ENCODE data around the gene TMEM176B. TPM values are rescaled to one million over a fixed set of nuclear protein-coding genes. Genes with fewer than 3 reads are reported as not detected.

TMEM176B gene
- not detected in 2 replicates for total RNA-seq

DNA sequence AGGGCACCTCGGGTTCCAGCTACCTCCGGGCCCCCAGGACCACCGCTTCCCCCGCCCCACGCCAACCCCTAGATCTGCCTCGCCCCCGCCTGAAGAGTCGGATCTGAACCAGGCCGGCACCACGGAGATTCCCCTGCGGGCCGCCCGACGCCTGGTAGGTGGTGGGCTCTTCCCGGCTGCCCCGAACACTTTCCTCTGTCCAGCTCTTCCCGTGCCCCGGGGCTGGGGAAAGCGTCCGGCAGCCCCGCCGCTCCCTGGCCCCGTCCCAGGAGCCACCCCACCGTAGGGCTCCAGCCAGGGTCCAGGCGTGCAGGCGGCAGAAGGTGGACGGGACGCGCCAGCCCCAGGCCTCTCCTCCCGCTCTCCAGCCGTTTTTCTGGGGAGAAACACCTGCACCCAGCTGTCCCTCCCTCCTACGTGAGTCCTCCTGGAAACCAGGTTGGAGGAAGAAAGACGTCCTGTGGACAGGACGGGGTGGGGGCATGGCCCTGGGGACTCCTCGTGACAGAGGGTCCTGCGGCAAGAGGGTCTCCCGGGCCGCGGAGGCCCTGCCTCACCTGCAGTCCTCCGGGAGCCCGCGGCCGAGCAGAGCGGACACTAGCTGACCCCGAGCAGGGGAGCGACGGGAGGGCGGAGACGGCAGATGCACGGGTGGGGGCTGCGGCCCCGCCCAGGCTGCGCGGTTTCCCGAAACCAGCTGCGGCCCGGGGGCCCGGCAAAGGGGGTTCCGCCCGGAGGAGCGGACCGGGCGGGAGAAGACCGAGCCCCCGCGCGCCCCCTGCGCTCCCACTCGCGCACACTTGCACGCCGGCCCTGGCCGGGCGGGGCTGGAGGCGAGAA is at the start of gene TMEM176B:
Gene TMEM176B (minus strand): TSS at position 624 of the 840 bp plus-strand sequence. CDS start 3,795 bp downstream, outside the sequence.

DNA sequence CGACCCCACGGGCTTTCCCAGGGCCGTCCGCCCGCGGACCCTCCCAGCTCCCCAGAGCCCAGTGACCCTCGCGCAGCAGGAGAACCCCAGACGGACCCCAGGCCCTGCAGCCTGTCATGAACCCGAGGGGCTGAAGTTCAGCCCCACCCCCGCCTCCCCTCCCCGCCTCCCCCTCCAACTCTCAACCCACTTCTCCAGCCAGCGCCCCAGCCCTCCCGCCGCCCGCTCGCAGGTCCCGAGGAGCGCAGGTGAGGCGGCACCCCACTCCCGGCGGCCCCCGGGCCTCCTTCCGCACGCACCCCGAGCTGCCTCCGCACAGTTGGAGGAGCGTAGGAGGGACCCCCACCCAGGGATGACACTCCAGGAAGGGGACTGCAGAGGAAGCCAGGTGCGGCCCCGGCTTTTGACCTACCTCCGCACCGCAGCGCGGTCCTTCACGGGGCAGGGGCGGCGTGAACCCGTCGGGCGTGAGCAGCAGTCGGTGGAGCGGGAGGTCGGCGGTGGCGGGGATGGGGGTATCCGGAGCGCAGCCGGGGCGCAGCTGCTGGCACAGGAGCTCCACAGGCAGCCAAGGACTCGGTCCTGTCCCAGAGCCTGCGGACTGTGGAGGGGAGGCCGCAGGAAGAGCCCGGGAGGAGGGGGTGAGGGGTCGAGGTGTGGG is 547 bp upstream of the TMEM176B start, which contains the start of gene TMEM176A:
Gene TMEM176A (plus strand): TSS at position 189 of the 661 bp plus-strand sequence. CDS start 782 bp downstream, outside the sequence.

Other genes with a start within 250 kb of the TMEM176B start
- gene GIMAP4, start 233.0 kb downstream of the TMEM176B start, total RNA-seq: 0.43 TPM in 1 of 2 replicates, not detected in the other
- gene GIMAP6, start 168.0 kb downstream of the TMEM176B start, total RNA-seq: 0.11 TPM in 1 of 2 replicates, not detected in the other
- 6.1 and 9.9 TPM in 2 replicates for gene GIMAP2, start 114.7 kb downstream of the TMEM176B start, total RNA-seq
- 0.13 TPM in 1 of 2 replicates, not detected in the other for gene GIMAP1, start 83.8 kb downstream of the TMEM176B start, total RNA-seq
- not detected in 2 replicates for gene GIMAP5, start 62.9 kb downstream of the TMEM176B start, total RNA-seq
- gene TMEM176A, start 405 bp upstream of the TMEM176B start, total RNA-seq: not detected in 2 replicates
- gene AOC1, start 52.2 kb upstream of the TMEM176B start, total RNA-seq: not detected in 2 replicates
- 0.52 and 1.7 TPM in 2 replicates for gene KCNH2, start 178.0 kb upstream of the TMEM176B start, total RNA-seq
- gene NOS3, start 190.7 kb upstream of the TMEM176B start, total RNA-seq: 1.7 and 1.8 TPM in 2 replicates
- gene ATG9B, start 224.1 kb upstream of the TMEM176B start, total RNA-seq: 0.32 TPM in 1 of 2 replicates, not detected in the other
- 28.1 and 30.3 TPM in 2 replicates for gene ABCB8, start 228.1 kb upstream of the TMEM176B start, total RNA-seq
- 0.13 and 0.32 TPM in 2 replicates for gene ASIC3, start 248.2 kb upstream of the TMEM176B start, total RNA-seq

Measured in articular chondrocyte of knee joint (primary cell).